Neural progenitor cell (in vitro differentiated cells): ENCODE measurements around the gene ZNG1B.
"Not testable (repeated sequence)": the region's sequence is repeated elsewhere in the genome, so short reads cannot be mapped to it uniquely, and the experiment has no call there.

ENCODE experiments used
- EZH2 ChIP-seq: fragments of 200-600 bp; sonication (generic); IDR thresholded peaks from 2 replicates; pipeline ENCODE4 v1.6.1; 2017; ENCODE audit warnings: antibody characterized with exemption, mild to moderate bottlenecking, moderate library complexity
- EZH2phosphoT487 ChIP-seq: fragments of 200-600 bp; sonication (generic); IDR thresholded peaks from 2 replicates; pipeline ENCODE4 v1.6.1; 2017; ENCODE audit warnings: antibody characterized with exemption
- TF ChIP-seq, protein P1 (sequence below): fragments of 200-600 bp; sonication (generic); IDR thresholded peaks from 2 replicates; pipeline ENCODE4 v1.5.1; 2017; ENCODE audit warnings: antibody characterized with exemption, mild to moderate bottlenecking

DNA sequence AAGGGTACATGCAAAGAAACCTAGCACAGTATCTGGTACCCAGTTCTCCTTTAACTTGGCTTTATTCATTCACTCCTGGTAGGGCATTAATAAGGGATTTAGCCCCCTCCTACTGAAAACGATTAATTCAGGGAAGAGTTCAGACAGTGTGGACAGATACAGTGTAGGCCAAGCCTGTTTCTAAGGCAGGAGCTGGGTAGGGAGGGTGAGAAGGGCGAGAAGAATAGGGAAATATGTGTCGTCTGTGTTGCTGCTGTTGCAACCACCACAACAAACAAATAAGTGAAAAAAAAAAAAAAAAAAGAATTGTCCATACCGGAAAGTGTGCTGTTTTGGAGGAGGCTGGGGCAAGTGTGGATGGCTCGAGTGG is 103.3 kb downstream of the ZNG1B start:
- TF ChIP-seq, protein P1, sequence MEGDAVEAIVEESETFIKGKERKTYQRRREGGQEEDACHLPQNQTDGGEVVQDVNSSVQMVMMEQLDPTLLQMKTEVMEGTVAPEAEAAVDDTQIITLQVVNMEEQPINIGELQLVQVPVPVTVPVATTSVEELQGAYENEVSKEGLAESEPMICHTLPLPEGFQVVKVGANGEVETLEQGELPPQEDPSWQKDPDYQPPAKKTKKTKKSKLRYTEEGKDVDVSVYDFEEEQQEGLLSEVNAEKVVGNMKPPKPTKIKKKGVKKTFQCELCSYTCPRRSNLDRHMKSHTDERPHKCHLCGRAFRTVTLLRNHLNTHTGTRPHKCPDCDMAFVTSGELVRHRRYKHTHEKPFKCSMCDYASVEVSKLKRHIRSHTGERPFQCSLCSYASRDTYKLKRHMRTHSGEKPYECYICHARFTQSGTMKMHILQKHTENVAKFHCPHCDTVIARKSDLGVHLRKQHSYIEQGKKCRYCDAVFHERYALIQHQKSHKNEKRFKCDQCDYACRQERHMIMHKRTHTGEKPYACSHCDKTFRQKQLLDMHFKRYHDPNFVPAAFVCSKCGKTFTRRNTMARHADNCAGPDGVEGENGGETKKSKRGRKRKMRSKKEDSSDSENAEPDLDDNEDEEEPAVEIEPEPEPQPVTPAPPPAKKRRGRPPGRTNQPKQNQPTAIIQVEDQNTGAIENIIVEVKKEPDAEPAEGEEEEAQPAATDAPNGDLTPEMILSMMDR = not testable (repeated sequence)
- TF ChIP-seq EZH2phosphoT487, EZH2: not testable (repeated sequence)
